ENCODE measurements around the gene GRIN2B.

Gene GRIN2B

DNA sequence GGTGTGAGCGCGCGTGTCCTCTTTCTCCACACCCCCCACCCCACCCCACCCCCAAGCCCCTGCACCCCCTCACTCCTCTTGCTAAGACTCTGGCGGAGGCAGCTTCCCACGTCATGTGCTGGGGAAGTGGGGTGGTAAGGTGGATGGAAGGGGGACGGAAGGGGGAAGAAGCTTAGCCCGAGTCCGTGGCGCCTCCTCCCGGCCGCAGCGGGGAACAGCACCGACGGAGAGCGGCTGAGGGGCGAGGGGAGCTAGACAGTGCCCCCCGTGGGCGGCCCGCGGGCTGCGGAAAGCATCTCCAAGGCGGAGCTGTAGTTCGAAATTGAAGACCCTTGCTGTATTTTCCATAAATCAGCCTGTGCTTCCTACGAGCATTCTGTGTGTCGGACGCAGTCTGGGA, 588 bp upstream of the GRIN2B start:
- TF ChIP-seq ZNF785 (tag by site-specific recombination; IDR thresholded peaks at IDR 0.05): no peak
- TF ChIP-seq ZNF626 (tag by site-specific recombination; IDR thresholded peaks at IDR 0.05): no peak
- TF ChIP-seq ZNF184 (tag by site-specific recombination; IDR thresholded peaks at IDR 0.05): no peak
- no peak for TF ChIP-seq ZSCAN30 (tag by site-specific recombination; IDR thresholded peaks at IDR 0.05)
- no peak for TF ChIP-seq ZNF112 (tag by site-specific recombination; IDR thresholded peaks at IDR 0.05)
- TF ChIP-seq, protein P1, sequence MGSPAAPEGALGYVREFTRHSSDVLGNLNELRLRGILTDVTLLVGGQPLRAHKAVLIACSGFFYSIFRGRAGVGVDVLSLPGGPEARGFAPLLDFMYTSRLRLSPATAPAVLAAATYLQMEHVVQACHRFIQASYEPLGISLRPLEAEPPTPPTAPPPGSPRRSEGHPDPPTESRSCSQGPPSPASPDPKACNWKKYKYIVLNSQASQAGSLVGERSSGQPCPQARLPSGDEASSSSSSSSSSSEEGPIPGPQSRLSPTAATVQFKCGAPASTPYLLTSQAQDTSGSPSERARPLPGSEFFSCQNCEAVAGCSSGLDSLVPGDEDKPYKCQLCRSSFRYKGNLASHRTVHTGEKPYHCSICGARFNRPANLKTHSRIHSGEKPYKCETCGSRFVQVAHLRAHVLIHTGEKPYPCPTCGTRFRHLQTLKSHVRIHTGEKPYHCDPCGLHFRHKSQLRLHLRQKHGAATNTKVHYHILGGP (tag by site-specific recombination; IDR thresholded peaks at IDR 0.05): no peak
- TF ChIP-seq IKZF3 (tag by site-specific recombination; IDR thresholded peaks at IDR 0.05): no peak
- TF ChIP-seq, protein P2, sequence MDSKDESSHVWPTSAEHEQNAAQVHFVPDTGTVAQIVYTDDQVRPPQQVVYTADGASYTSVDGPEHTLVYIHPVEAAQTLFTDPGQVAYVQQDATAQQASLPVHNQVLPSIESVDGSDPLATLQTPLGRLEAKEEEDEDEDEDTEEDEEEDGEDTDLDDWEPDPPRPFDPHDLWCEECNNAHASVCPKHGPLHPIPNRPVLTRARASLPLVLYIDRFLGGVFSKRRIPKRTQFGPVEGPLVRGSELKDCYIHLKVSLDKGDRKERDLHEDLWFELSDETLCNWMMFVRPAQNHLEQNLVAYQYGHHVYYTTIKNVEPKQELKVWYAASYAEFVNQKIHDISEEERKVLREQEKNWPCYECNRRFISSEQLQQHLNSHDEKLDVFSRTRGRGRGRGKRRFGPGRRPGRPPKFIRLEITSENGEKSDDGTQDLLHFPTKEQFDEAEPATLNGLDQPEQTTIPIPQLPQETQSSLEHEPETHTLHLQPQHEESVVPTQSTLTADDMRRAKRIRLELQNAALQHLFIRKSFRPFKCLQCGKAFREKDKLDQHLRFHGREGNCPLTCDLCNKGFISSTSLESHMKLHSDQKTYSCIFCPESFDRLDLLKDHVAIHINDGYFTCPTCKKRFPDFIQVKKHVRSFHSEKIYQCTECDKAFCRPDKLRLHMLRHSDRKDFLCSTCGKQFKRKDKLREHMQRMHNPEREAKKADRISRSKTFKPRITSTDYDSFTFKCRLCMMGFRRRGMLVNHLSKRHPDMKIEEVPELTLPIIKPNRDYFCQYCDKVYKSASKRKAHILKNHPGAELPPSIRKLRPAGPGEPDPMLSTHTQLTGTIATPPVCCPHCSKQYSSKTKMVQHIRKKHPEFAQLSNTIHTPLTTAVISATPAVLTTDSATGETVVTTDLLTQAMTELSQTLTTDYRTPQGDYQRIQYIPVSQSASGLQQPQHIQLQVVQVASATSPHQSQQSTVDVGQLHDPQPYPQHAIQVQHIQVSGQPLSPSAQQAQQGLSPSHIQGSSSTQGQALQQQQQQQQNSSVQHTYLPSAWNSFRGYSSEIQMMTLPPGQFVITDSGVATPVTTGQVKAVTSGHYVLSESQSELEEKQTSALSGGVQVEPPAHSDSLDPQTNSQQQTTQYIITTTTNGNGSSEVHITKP (tag by site-specific recombination; IDR thresholded peaks at IDR 0.05): no peak
- TF ChIP-seq, protein P3, sequence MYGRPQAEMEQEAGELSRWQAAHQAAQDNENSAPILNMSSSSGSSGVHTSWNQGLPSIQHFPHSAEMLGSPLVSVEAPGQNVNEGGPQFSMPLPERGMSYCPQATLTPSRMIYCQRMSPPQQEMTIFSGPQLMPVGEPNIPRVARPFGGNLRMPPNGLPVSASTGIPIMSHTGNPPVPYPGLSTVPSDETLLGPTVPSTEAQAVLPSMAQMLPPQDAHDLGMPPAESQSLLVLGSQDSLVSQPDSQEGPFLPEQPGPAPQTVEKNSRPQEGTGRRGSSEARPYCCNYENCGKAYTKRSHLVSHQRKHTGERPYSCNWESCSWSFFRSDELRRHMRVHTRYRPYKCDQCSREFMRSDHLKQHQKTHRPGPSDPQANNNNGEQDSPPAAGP (tag by site-specific recombination; IDR thresholded peaks at IDR 0.05): no peak
- TF ChIP-seq ZFP69B (tag by site-specific recombination; IDR thresholded peaks at IDR 0.05): no peak
- no peak for TF ChIP-seq ZNF585B (tag by site-specific recombination; IDR thresholded peaks at IDR 0.05)
- no peak for TF ChIP-seq ZNF48 (tag by site-specific recombination; IDR thresholded peaks at IDR 0.05)
- TF ChIP-seq ZNF311 (tag by site-specific recombination; IDR thresholded peaks at IDR 0.05; ENCODE audit: borderline replicate concordance): no peak
- peak overlapping the region; percentile 41 for H3K4me3 ChIP-seq (ENCODE audit: low read depth, low read length)
- H3K27ac ChIP-seq (ENCODE audit: extremely low read depth, low read depth, low read length): no peak overlapping the region
- no peaks in the 10 kb centered on the region for H3K9me3 ChIP-seq (ENCODE audit: control insufficient read depth, insufficient read depth, low read depth, low read length)
- H3K36me3 ChIP-seq (ENCODE audit: control insufficient read depth in 2 of 2, insufficient read depth in 1 of 2, low read length in 2 of 2): no peaks in the 10 kb centered on the region
- H3K4me1 ChIP-seq (ENCODE audit: control insufficient read depth, insufficient read depth, low read length): no peaks in the 10 kb centered on the region
- ChIA-PET CTCF (interaction anchor here (0.6 to 1.9 kb wide), 26 partner anchors 9 to 675 kb away, joined by 3 to 10 read pairs (median 4); no protein-coding TSS in a partner anchor), POLR2A (no interaction called here)

DNA sequence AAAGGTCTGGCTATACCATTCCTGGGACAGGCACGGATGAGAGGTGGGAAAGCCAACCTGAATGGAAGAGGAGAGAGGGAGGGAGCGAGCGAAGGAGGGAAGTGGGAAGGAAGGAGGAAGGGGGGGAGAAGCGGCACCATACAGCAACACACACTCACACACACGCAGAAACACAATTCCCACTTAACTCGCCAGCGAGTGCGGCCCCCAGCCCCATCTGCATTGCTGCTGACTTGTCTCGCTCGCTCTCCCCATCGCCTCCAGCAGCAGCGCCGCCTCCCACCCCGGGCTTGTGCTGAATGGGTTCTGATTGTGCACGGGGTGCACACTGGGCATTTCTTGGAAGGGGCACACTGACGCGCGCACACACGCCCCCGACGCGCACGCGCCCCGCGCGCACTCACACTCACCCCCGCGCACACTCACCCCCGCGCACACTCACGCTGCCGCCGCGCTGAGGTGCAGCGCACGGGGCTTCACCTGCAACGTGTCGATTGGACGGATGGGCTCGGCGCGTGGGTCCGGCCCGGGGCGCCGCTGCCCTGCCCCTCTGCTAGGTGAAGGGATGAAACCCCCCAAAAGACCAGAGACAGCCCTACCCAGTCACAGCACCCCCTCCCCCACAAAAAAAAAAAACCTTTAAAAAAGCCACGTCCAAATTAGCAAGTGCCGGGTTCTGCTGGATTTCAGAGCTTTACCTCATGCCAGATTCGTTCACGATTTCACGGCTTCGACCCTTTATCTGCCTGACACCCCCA, 685 bp downstream of the GRIN2B start:
- CTCF ChIA-PET: interaction anchor here (0.7 kb wide), 1 partner anchor 619 kb away, joined by 4 read pairs; no protein-coding TSS in a partner anchor
- POLR2A ChIA-PET: no interaction called here
- peak overlapping the region; percentile 41 for H3K4me3 ChIP-seq (ENCODE audit: low read depth, low read length)
- H3K9me3 ChIP-seq (ENCODE audit: control insufficient read depth, insufficient read depth, low read depth, low read length): no peaks in the 10 kb centered on the region
- no peaks in the 10 kb centered on the region for H3K36me3 ChIP-seq (ENCODE audit: control insufficient read depth in 2 of 2, insufficient read depth in 1 of 2, low read length in 2 of 2)
- H3K4me1 ChIP-seq (ENCODE audit: control insufficient read depth, insufficient read depth, low read length): no peaks in the 10 kb centered on the region
- no peak overlapping the region; the same call in 1 of the 2 replicates for H3K27ac ChIP-seq (ENCODE audit: extremely low read depth, low read depth, low read length)
- TF ChIP-seq ZNF335 (tag by site-specific recombination; conservative IDR thresholded peaks at IDR 0.05) (0 out of 2 replicates have a peak, but pooled peaks have one; percentile 18), ZNF585B (tag by site-specific recombination; IDR thresholded peaks at IDR 0.05) (no peak), ZFHX2 (tag by site-specific recombination; conservative IDR thresholded peaks at IDR 0.05) (peak; percentile 18; the same call in 1 of the 2 replicates), ZNF621 (tag by site-specific recombination; IDR thresholded peaks at IDR 0.05) (no peak), GLIS2 (tag by site-specific recombination; IDR thresholded peaks at IDR 0.05) (peak; percentile 55; the same call in 1 of the 2 replicates)
- TF ChIP-seq, protein P4, sequence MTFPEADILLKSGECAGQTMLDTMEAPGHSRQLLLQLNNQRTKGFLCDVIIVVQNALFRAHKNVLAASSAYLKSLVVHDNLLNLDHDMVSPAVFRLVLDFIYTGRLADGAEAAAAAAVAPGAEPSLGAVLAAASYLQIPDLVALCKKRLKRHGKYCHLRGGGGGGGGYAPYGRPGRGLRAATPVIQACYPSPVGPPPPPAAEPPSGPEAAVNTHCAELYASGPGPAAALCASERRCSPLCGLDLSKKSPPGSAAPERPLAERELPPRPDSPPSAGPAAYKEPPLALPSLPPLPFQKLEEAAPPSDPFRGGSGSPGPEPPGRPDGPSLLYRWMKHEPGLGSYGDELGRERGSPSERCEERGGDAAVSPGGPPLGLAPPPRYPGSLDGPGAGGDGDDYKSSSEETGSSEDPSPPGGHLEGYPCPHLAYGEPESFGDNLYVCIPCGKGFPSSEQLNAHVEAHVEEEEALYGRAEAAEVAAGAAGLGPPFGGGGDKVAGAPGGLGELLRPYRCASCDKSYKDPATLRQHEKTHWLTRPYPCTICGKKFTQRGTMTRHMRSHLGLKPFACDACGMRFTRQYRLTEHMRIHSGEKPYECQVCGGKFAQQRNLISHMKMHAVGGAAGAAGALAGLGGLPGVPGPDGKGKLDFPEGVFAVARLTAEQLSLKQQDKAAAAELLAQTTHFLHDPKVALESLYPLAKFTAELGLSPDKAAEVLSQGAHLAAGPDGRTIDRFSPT (tag by site-specific recombination; IDR thresholded peaks at IDR 0.05): 0 out of 2 replicates have a peak, but pooled peaks have one; percentile 37
- TF ChIP-seq, protein P5, sequence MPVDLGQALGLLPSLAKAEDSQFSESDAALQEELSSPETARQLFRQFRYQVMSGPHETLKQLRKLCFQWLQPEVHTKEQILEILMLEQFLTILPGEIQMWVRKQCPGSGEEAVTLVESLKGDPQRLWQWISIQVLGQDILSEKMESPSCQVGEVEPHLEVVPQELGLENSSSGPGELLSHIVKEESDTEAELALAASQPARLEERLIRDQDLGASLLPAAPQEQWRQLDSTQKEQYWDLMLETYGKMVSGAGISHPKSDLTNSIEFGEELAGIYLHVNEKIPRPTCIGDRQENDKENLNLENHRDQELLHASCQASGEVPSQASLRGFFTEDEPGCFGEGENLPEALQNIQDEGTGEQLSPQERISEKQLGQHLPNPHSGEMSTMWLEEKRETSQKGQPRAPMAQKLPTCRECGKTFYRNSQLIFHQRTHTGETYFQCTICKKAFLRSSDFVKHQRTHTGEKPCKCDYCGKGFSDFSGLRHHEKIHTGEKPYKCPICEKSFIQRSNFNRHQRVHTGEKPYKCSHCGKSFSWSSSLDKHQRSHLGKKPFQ (tag by site-specific recombination; IDR thresholded peaks at IDR 0.05): 0 out of 2 replicates have a peak, but pooled peaks have one; percentile 23
- TF ChIP-seq, protein P2 (tag by site-specific recombination; IDR thresholded peaks at IDR 0.05): peak; percentile 73
